Trophoblast cell (in vitro differentiated cells and primary cell): ENCODE results near the gene SEMA5A.

Experiments used
- DNase-seq, 2 donors: peaks; one replicate each; pipeline ENCODE4 v3.0.0-alpha.2; 2016
- H2AFZ ChIP-seq: 2 replicates; pipeline ENCODE4 v1.6.1; 2013; ENCODE audit warnings: low read length, moderate library complexity, mild to moderate bottlenecking; ENCODE audit not compliant: insufficient read depth, poor library complexity
- H2AK5ac ChIP-seq: 2 replicates; pipeline ENCODE4 v1.6.1; 2013; ENCODE audit warnings: mild to moderate bottlenecking, low read length
- H2BK120ac ChIP-seq: 2 replicates; pipeline ENCODE4 v1.6.1; 2013; ENCODE audit warnings: low read length, mild to moderate bottlenecking, moderate library complexity; ENCODE audit not compliant: insufficient read depth, poor library complexity
- H2BK12ac ChIP-seq: 2 replicates; pipeline ENCODE4 v1.6.1; 2013; ENCODE audit warnings: mild to moderate bottlenecking, low read length, moderate library complexity
- H2BK5ac ChIP-seq: 2 replicates; pipeline ENCODE4 v1.6.1; 2013; ENCODE audit warnings: low read length, low read depth, moderate library complexity, mild to moderate bottlenecking; ENCODE audit not compliant: poor library complexity
- H3K14ac ChIP-seq: 2 replicates; pipeline ENCODE4 v1.6.1; 2013; ENCODE audit warnings: mild to moderate bottlenecking, low read length
- H3K18ac ChIP-seq: 2 replicates; pipeline ENCODE4 v1.6.1; 2013; ENCODE audit warnings: mild to moderate bottlenecking, low read length
- H3K23ac ChIP-seq: 2 replicates; pipeline ENCODE4 v1.6.1; 2013; ENCODE audit warnings: low read length
- H3K27ac ChIP-seq: 2 replicates; pipeline ENCODE4 v1.5.1; 2013; ENCODE audit warnings: low read depth, mild to moderate bottlenecking, inconsistent platforms, low read length, moderate library complexity
- H3K27me3 ChIP-seq: 2 replicates; pipeline ENCODE4 v1.6.1; 2013; ENCODE audit warnings: inconsistent platforms, mild to moderate bottlenecking, low read length, moderate library complexity; ENCODE audit not compliant: insufficient read depth
- H3K36me3 ChIP-seq, 2 experiments: 1 replicate in 1 of 2; 2 replicates in 1 of 2; pipeline ENCODE4 v1.6.1; 2013; ENCODE audit warnings: low read length in 2 of 2, mild to moderate bottlenecking in 2 of 2, moderate library complexity in 1 of 2; ENCODE audit not compliant: insufficient read depth in 2 of 2, control insufficient read depth in 1 of 2
- H3K4ac ChIP-seq: 2 replicates; pipeline ENCODE4 v1.6.1; 2013; ENCODE audit warnings: low read depth, mild to moderate bottlenecking, low read length, moderate library complexity
- H3K4me1 ChIP-seq, 2 experiments: 1 replicate in 1 of 2; 2 replicates in 1 of 2; pipeline ENCODE4 v1.6.1; 2013; ENCODE audit warnings: low read length in 2 of 2, mild to moderate bottlenecking in 2 of 2, moderate library complexity in 1 of 2; ENCODE audit not compliant: insufficient read depth in 2 of 2, control insufficient read depth in 1 of 2
- H3K4me2 ChIP-seq: 2 replicates; pipeline ENCODE4 v1.6.1; 2013; ENCODE audit warnings: inconsistent platforms, mild to moderate bottlenecking, low read length, moderate library complexity
- H3K4me3 ChIP-seq: 2 replicates; pipeline ENCODE4 v1.5.1; 2013; ENCODE audit warnings: mild to moderate bottlenecking, low read depth, low read length, inconsistent platforms
- H3K79me1 ChIP-seq: one replicate; pipeline ENCODE4 v1.6.1; 2013; ENCODE audit warnings: low read length
- H3K79me2 ChIP-seq: 2 replicates; pipeline ENCODE4 v1.6.1; 2013; ENCODE audit warnings: low read length, mild to moderate bottlenecking; ENCODE audit not compliant: control insufficient read depth, insufficient read depth, poor library complexity
- H3K9ac ChIP-seq: 2 replicates; pipeline ENCODE4 v1.6.1; 2013; ENCODE audit warnings: mild to moderate bottlenecking, low read length
- H3K9me3 ChIP-seq: 2 replicates; pipeline ENCODE4 v1.6.1; 2013; ENCODE audit warnings: low read depth, mild to moderate bottlenecking, control low read depth, inconsistent platforms, low read length; ENCODE audit not compliant: insufficient read depth
- H4K12ac ChIP-seq: 2 replicates; pipeline ENCODE4 v1.6.1; 2013; ENCODE audit warnings: low read depth, mild to moderate bottlenecking, low read length, moderate library complexity
- H4K8ac ChIP-seq: 2 replicates; pipeline ENCODE4 v1.6.1; 2013; ENCODE audit warnings: low read depth, mild to moderate bottlenecking, low read length, moderate library complexity
- H4K91ac ChIP-seq: one replicate; pipeline ENCODE4 v1.6.1; 2013; ENCODE audit warnings: low read depth, mild to moderate bottlenecking, low read length, moderate library complexity
- WGBS: extraction: QIAGEN DNeasy Blood & Tissue Kit; methylation state at CpG from one replicate; pipeline ENCODE4 v1.1.7; 2013; ENCODE audit warnings: missing lambda C conversion rate; ENCODE audit not compliant: insufficient read length, insufficient coverage; ENCODE audit errors: extremely low coverage; 5-methylcytosine and 5-hydroxymethylcytosine counted together

SEMA5A gene

GRCh38 chr5:9051779-9052178 is 494.1 kb downstream of the SEMA5A start:
- Histone ChIP-seq H2BK12ac (no peak overlapping the region), H3K4me2 (no peak overlapping the region), H2AK5ac (no peak overlapping the region), H3K9ac (no peak overlapping the region), H3K4ac (no peak overlapping the region), H3K9me3 (no peaks in the 10 kb centered on the region), H3K18ac (no peak overlapping the region), H2BK5ac (no peak overlapping the region), H3K23ac (no peak overlapping the region), H3K4me3 (no peak overlapping the region), H3K79me1 (no peaks in the 10 kb centered on the region), H3K14ac (no peak overlapping the region), H3K27me3 (no peaks in the 10 kb centered on the region), H4K8ac (no peak overlapping the region), H4K91ac (no peak overlapping the region), H4K12ac (no peak overlapping the region), H3K27ac (no peak overlapping the region), H3K36me3 (peaks cover 29 to 50% of the 10 kb centered on the region in 2 experiments), H2BK120ac (no peak overlapping the region), H3K79me2 (no peaks in the 10 kb centered on the region), H3K4me1 (no peaks in the 10 kb centered on the region), H2AFZ (no peak overlapping the region)
- WGBS: no CpG with 5 or more reads among the region's 11 CpGs
- no peak for DNase-seq

- H3K23ac ChIP-seq: no peak overlapping the region
- H3K4ac ChIP-seq: no peak overlapping the region
- H3K36me3 ChIP-seq: peaks cover 32 to 58% of the 10 kb centered on the region in 2 experiments
- no peak overlapping the region for H2BK120ac ChIP-seq
- H3K4me2 ChIP-seq: no peak overlapping the region
- H3K9me3 ChIP-seq: no peaks in the 10 kb centered on the region
- H4K91ac ChIP-seq: no peak overlapping the region
- H3K9ac ChIP-seq: no peak overlapping the region
- no peaks in the 10 kb centered on the region for H3K4me1 ChIP-seq
- no peak overlapping the region for H2AFZ ChIP-seq
- no CpG with 5 or more reads among the region's 5 CpGs for WGBS
- H3K79me1 ChIP-seq: no peaks in the 10 kb centered on the region
- DNase-seq: no peak
- H4K8ac ChIP-seq: no peak overlapping the region
- H3K4me3 ChIP-seq: no peak overlapping the region
- H3K79me2 ChIP-seq: no peaks in the 10 kb centered on the region
- no peak overlapping the region for H2BK5ac ChIP-seq
- no peak overlapping the region for H2AK5ac ChIP-seq
- no peak overlapping the region for H3K18ac ChIP-seq
- no peak overlapping the region for H4K12ac ChIP-seq
- no peak overlapping the region for H2BK12ac ChIP-seq
- H3K14ac ChIP-seq: no peak overlapping the region
- H3K27me3 ChIP-seq: no peaks in the 10 kb centered on the region
- no peak overlapping the region for H3K27ac ChIP-seq
Observed at GRCh38 chr5:9047932-9048331, 497.9 kb downstream of the SEMA5A start.

- peaks cover 2% of the 10 kb centered on the region for H3K9me3 ChIP-seq
- H2AK5ac ChIP-seq: no peak overlapping the region
- no CpG with 5 or more reads among the region's 3 CpGs for WGBS
Observed at GRCh38 chr5:9046756-9047481, 499.0 kb downstream of the SEMA5A start.

GRCh38 chr5:9045946-9046345 is 499.9 kb downstream of the SEMA5A start:
- no peaks in the 10 kb centered on the region for H3K79me1 ChIP-seq
- no peaks in the 10 kb centered on the region for H3K79me2 ChIP-seq
- no peak overlapping the region for H3K18ac ChIP-seq
- H3K23ac ChIP-seq: no peak overlapping the region
- H4K8ac ChIP-seq: no peak overlapping the region
- no peaks in the 10 kb centered on the region for H3K4me1 ChIP-seq
- H3K27me3 ChIP-seq: no peaks in the 10 kb centered on the region
- no peak overlapping the region for H2BK12ac ChIP-seq
- H2BK5ac ChIP-seq: no peak overlapping the region
- no peak overlapping the region for H3K4ac ChIP-seq
- no peak overlapping the region for H4K91ac ChIP-seq
- H3K9ac ChIP-seq: no peak overlapping the region
- no peak for DNase-seq
- H3K4me2 ChIP-seq: no peak overlapping the region
- H3K14ac ChIP-seq: no peak overlapping the region
- peak overlapping the region; percentile 49 for H3K4me3 ChIP-seq
- no peak overlapping the region for H4K12ac ChIP-seq
- H3K36me3 ChIP-seq: peaks cover 36 to 59% of the 10 kb centered on the region in 2 experiments
- no peak overlapping the region for H2AK5ac ChIP-seq
- no peak overlapping the region for H2BK120ac ChIP-seq
- no CpG with 5 or more reads among the region's 2 CpGs for WGBS
- peaks cover 2% of the 10 kb centered on the region for H3K9me3 ChIP-seq
- no peak overlapping the region for H3K27ac ChIP-seq
- no peak overlapping the region for H2AFZ ChIP-seq

More at GRCh38 chr5:9046756-9047481, 499.0 kb downstream of the SEMA5A start:
- Histone ChIP-seq H3K4me1 (no peaks in the 10 kb centered on the region), H4K12ac (no peak overlapping the region), H3K4me2 (no peak overlapping the region), H3K4ac (no peak overlapping the region), H4K91ac (no peak overlapping the region), H2BK12ac (no peak overlapping the region), H3K79me1 (no peaks in the 10 kb centered on the region), H3K9ac (no peak overlapping the region), H3K23ac (no peak overlapping the region), H3K27ac (no peak overlapping the region), H4K8ac (no peak overlapping the region), H3K14ac (no peak overlapping the region), H2BK120ac (no peak overlapping the region), H3K27me3 (no peaks in the 10 kb centered on the region), H3K18ac (no peak overlapping the region), H2BK5ac (no peak overlapping the region), H3K79me2 (no peaks in the 10 kb centered on the region), H2AFZ (no peak overlapping the region), H3K4me3 (no peak overlapping the region), H3K36me3 (peaks cover 34 to 59% of the 10 kb centered on the region in 2 experiments)
- DNase-seq: peak; percentile 10 to 18
